ENCODE measurements around the gene C19orf18.

C19orf18 gene

DNA sequence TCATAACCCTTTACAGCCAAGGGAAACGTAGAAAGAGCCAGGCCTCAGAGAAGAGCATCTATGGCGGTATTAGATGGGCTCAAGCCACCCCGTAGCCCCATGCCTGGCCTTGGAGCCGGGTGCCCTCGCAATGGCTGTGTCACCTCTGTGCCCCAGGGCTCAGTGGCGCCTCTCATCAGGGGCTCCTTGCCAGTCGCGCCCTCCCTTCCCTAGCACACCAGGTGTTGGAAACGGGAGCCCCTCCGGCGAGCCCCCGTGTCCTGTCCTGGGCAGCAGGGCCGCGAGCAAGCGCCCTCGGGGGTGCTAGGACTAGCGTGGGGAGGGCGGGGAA, 27.3 kb downstream of the C19orf18 start:
- no peak for DNase-seq

- DNase-seq = no peak
Observed at GRCh38 chr19:57946316-57946715, 28.0 kb downstream of the C19orf18 start.

DNA sequence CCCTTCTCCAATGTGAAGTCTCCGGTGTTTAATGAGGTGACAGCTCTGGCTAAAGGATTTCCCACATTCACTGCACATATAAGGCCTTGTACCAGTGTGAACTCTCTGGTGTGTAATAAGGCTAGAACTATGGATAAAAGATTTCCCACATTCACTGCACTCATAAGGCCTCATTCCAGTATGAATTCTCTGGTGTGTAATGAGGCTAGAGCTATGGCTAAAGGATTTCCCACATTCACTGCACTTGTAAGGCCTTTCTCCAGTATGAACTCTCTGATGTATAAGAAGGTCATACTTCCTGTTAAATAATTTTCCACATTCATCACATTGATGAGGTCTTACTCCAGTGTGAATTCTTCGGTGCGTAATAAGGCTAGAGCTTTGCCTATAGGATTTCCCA, 32.7 kb downstream of the C19orf18 start:
- DNase-seq = no peak

GRCh38 chr19:57935731-57936130, 38.6 kb downstream of the C19orf18 start:
- no peak for DNase-seq

- DNase-seq = peak; percentile 36
Observed at GRCh38 chr19:57934820-57935665, 39.3 kb downstream of the C19orf18 start, which contains the start of gene ZNF418. ZNF418 (minus strand) TSS chr19:57935402; CDS start chr19:57933822, 1,580 bp downstream.

DNA sequence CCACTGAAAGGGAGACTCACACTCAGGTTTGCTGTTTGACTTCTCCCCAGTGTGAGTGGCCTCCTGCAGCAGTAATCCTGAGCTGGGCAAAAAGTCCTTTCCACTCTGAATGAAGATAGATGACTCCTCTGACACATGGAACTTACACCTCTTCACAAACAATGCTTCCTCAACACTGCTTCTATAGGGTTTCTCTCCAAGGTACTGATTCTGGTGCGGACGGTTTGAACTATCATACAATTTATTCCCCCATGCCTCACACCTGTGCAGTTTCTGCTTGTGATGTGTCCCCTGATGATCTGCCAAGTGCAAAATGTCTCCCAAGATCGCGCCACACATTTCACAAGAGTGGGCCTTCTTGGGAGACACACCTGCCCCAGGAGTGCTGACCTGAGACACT, 46.7 kb downstream of the C19orf18 start:
- DNase-seq = no peak

DNA sequence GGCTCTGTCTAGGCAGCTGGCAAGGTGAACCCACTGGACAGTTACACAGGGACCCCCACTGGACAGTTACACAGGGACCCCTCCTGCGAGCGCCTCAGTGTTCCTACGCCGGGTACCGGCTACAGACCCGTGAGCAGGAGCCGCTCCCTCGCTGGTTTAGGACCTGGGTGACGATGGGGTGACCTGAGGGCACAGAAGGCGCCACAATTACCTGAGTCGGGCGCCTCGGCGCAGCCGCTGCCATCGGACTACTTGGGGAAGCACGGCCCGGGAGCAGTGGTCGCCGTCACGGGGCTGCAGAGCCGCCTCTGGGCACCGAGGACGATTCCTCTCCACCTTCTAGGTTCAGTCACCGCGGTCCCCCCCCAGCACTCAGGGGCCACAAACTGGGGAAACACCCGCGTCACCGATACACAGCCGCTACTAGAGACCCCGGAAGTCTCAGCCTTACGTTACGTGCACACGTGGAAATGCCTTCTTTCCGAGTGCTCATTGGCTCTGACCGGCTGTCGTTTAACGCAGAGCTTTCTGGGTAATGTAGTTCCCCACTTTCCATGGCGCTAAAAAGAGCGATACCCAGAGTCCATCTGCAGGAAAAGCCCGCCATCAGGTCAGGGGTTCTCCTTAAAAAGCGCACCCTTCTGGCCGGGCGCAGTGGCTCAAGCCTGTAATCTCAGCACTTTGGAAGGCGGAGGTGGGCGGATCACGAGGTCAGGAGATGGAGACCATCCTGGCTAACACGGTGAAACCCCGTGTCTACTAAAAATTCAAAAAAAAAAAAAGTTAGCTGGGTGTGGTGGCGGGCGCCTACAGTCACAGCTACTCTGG, 58.0 kb downstream of the C19orf18 start, which contains the start of gene ZNF417:
TSS of gene ZNF417 (minus strand) at position 425 of the 828 bp plus-strand sequence. CDS start at position 244, 181 bp downstream.
- peak; percentile 96 for DNase-seq

DNA sequence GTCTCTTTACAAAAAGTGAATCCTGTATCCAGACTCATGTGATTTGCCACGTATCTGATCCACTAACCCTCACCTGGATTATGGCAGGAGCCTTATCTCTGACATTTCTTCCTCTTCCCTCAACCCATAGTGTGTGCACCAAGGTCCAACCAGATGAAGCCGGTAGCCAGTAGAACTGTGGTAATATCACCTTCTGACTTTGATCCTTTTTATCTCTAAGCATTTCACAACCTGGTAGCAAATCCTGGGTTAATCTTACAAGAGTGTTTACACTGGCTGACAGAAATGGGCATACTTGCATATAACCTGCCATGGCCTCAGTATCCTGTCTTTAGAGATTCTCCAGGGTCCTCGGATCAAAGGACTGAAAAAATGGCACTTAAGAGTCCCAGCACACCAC, 59.8 kb downstream of the C19orf18 start:
- DNase-seq = no peak

All from NCI-H2029 (cell line).